ENCODE measurements around the gene ZNF439.

The ZNF439 gene

DNA sequence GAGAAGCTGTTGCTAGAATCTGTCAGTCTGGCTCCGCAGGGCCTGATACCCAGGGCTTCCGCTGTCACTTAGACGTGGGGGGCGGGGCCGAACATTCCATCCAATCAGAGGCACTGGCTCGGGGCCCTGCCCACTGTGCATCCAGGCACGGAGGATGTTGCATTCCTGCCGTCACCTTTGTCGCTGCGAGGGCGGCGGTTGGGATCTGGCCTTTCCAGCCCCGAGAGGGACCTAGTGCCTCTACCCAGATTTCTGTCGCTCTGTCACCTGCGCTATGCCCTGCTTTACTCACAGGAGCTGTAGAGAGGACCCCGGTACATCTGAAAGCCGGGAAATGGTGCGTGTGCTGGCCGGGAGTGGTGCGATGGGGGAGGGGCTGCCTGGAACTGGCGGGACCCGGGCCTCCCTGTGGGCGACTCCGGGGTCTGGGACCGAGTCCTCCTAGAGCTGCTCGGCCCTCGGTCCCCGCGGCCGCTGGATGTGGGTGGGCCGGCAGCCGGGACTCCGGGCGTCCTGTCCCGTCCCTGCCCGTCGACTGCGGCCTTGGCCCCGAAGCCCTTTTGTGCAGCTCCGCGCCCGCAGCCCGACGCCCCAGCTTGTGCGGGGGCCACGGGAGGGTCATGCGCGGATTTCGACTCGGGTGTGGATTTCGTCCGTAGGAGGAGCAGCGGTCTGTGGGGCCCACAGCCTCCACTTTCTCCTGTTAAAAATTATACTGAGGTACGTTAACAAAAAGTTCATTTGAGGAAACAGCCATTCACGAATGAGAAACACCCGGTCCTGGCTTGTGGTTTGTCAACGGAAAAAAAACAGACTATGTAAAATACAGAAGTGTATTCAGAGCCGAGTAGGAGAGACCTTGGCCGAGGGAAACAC is at the start of gene ZNF439:
Gene ZNF439 (plus strand): TSS at position 133 of the 876 bp plus-strand sequence. CDS start 142 bp downstream, at position 275.
- peak; percentile 23 for DNase-seq (ENCODE audit: low read depth)
- peak within 1 kb of the TSS; percentile 62 for H3K4me3 ChIP-seq (ENCODE audit: low read length)
- no peak for TF ChIP-seq CTCF (conservative IDR thresholded peaks at IDR 0.05; ENCODE audit: low read depth, low read length)

- no peak for TF ChIP-seq CTCF (conservative IDR thresholded peaks at IDR 0.05; ENCODE audit: low read depth, low read length)
- H3K4me3 ChIP-seq (ENCODE audit: low read length): no peak overlapping the region
- no peak for DNase-seq (ENCODE audit: low read depth)
Observed at GRCh38 chr19:11806354-11807098, 42.0 kb upstream of the ZNF439 start.

GRCh38 chr19:11807099-11807380 is 41.5 kb upstream of the ZNF439 start:
- no peak for TF ChIP-seq CTCF (conservative IDR thresholded peaks at IDR 0.05; ENCODE audit: low read depth, low read length)
- no peak for DNase-seq (ENCODE audit: low read depth)
- no peak overlapping the region for H3K4me3 ChIP-seq (ENCODE audit: low read length)

DNA sequence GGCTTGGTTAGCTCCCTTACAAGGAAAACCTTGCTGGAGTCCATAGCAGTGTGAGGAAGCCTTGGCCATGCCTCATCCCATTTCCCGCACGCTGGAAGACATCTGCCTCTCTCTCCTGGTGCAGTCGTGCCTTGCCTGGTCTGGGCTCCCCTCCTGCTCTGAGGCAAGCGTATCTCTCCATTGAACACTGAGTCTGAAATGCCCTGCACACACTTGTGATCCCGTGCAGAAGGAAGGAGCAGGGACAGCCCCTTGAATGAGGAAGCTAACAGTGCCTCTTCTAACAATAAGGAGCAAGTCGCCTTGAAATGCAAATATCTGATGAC is 34.9 kb upstream of the ZNF439 start:
- no peak for TF ChIP-seq CTCF (conservative IDR thresholded peaks at IDR 0.05; ENCODE audit: low read depth, low read length)

GRCh38 chr19:11814029-11814699 is 34.4 kb upstream of the ZNF439 start, which contains the start of gene ZNF440:
ZNF440 (plus strand) TSS chr19:11814273; CDS start chr19:11814448, 175 bp downstream.
- TF ChIP-seq CTCF (conservative IDR thresholded peaks at IDR 0.05; ENCODE audit: low read depth, low read length): no peak
- DNase-seq (ENCODE audit: low read depth): peak; percentile 81

More for the DNA sequence above, 34.9 kb upstream of the ZNF439 start:
- peak overlapping the region; percentile 97 for H3K4me3 ChIP-seq (ENCODE audit: low read length)
- no peak for DNase-seq (ENCODE audit: low read depth)

DNA sequence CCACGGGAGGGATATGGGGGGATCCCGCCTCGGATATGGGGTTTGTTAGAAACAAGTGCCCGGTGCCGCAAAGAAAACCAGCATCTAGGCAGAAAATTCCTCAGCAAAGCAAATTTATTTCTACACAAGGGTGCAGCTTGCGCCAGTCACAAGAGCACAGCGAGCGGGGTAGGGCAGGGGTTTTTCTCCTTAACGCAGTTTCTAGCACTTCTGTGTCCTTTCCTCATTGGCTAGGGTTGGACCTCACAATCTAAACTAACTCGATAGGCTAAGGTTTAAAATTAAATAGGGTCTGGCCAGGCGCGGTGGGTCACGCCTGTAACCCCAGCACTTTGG is 33.9 kb upstream of the ZNF439 start:
- DNase-seq (ENCODE audit: low read depth): no peak
- H3K4me3 ChIP-seq (ENCODE audit: low read length): peak overlapping the region; percentile 97
- TF ChIP-seq CTCF (conservative IDR thresholded peaks at IDR 0.05; ENCODE audit: low read depth, low read length): no peak

More at GRCh38 chr19:11814029-11814699, 34.4 kb upstream of the ZNF439 start, which contains the start of gene ZNF440:
- H3K4me3 ChIP-seq (ENCODE audit: low read length): peak within 1 kb of the TSS; percentile 97

Data from retinal pigment epithelial cell (primary cell).